ENCODE data around the gene DOCK10. TPM values are rescaled to one million over a fixed set of nuclear protein-coding genes. Genes with fewer than 3 reads are reported as not detected.

The DOCK10 gene
- total RNA-seq, 1 experiment from 2014 or later, result 2.9 TPM

- TF ChIP-seq FOXP4 (CRISPR knock-in tag; IDR thresholded peaks at IDR 0.05) (no peak), PRDM15 (CRISPR knock-in tag; IDR thresholded peaks at IDR 0.05) (no peak), ZMAT4 (CRISPR knock-in tag; IDR thresholded peaks at IDR 0.05) (no peak), NR2C2 (CRISPR knock-in tag; IDR thresholded peaks at IDR 0.05) (no peak), MYBL2 (CRISPR knock-in tag; IDR thresholded peaks at IDR 0.05) (no peak), E2F1 (CRISPR knock-in tag; IDR thresholded peaks at IDR 0.05) (no peak), AR (CRISPR knock-in tag; IDR thresholded peaks at IDR 0.05) (no peak)
Observed at GRCh38 chr2:224751996-224752698, 290.1 kb downstream of the DOCK10 start (continued).

GRCh38 chr2:224749136-224749535 lies 293.1 kb downstream of the DOCK10 start:
- H3K27ac Mint-ChIP-seq, result no peak overlapping the region

More at GRCh38 chr2:224749136-224749535, 293.1 kb downstream of the DOCK10 start:
- H3K27me3 Mint-ChIP-seq (ENCODE audit: low read depth), result no peaks in the 10 kb centered on the region
- ATAC-seq, result peak; percentile 81
- H3K4me3 Mint-ChIP-seq, result no peak overlapping the region
- no peaks in the 10 kb centered on the region for H3K36me3 Mint-ChIP-seq
- TF ChIP-seq ZNF263 (CRISPR knock-in tag; IDR thresholded peaks at IDR 0.05; ENCODE audit: low read depth) (no peak), PRDM15 (CRISPR knock-in tag; IDR thresholded peaks at IDR 0.05) (no peak), ZNF416 (CRISPR knock-in tag; IDR thresholded peaks at IDR 0.05) (no peak), CREM (CRISPR knock-in tag; IDR thresholded peaks at IDR 0.05) (no peak), AR (CRISPR knock-in tag; IDR thresholded peaks at IDR 0.05) (no peak), FOXP1 (CRISPR knock-in tag; IDR thresholded peaks at IDR 0.05; ENCODE audit: borderline replicate concordance) (no peak), ZNF317 (CRISPR knock-in tag; IDR thresholded peaks at IDR 0.05; ENCODE audit: borderline replicate concordance, low read depth) (no peak), ZNF232 (CRISPR knock-in tag; IDR thresholded peaks at IDR 0.05) (no peak), RORB (CRISPR knock-in tag; IDR thresholded peaks at IDR 0.05) (no peak), PRRX2 (CRISPR knock-in tag; IDR thresholded peaks at IDR 0.05) (no peak), E2F1 (CRISPR knock-in tag; IDR thresholded peaks at IDR 0.05) (no peak), MYBL2 (CRISPR knock-in tag; IDR thresholded peaks at IDR 0.05) (no peak)
- ChIA-PET CTCF (interaction anchor here (1.0 kb wide), 2 partner anchors 29 to 100 kb away, joined by 3 to 4 read pairs; no protein-coding TSS in a partner anchor), POLR2A (no interaction called here)
- no peak for DNase-seq (ENCODE audit: low spot score)
- no peaks in the 10 kb centered on the region for H3K4me1 Mint-ChIP-seq
- H3K9me3 Mint-ChIP-seq, result peaks cover 20% of the 10 kb centered on the region
